Coronary artery (tissue), 2 donors: ENCODE results near the gene TMEM51.

Experiments used
- DNase-seq: peaks from one replicate; pipeline ENCODE4 v3.0.0-alpha.2; 2017; ENCODE audit warnings: low spot score
- H3K27ac ChIP-seq, 2 donors: fragments of 200-600 bp; sonication (generic); one replicate each; pipeline ENCODE4 v1.5.1; 2016 to 2019
- H3K4me3 ChIP-seq: fragments of 200-600 bp; sonication (generic); 2 replicates; pipeline ENCODE4 v1.5.1; 2016; ENCODE audit warnings: mild to moderate bottlenecking, moderate library complexity
- TF ChIP-seq, protein P1 (sequence below): fragments of 200-600 bp; sonication (generic); IDR thresholded peaks from one replicate; pipeline ENCODE4 v1.5.1; 2019; ENCODE audit warnings: antibody characterized with exemption

The TMEM51 gene

GRCh38 chr1:15187175-15188129 lies 33.9 kb downstream of the TMEM51 start:
- H3K27ac ChIP-seq: no peak overlapping the region
- no peak overlapping the region for H3K4me3 ChIP-seq
- no peak for DNase-seq
- TF ChIP-seq, protein P1, sequence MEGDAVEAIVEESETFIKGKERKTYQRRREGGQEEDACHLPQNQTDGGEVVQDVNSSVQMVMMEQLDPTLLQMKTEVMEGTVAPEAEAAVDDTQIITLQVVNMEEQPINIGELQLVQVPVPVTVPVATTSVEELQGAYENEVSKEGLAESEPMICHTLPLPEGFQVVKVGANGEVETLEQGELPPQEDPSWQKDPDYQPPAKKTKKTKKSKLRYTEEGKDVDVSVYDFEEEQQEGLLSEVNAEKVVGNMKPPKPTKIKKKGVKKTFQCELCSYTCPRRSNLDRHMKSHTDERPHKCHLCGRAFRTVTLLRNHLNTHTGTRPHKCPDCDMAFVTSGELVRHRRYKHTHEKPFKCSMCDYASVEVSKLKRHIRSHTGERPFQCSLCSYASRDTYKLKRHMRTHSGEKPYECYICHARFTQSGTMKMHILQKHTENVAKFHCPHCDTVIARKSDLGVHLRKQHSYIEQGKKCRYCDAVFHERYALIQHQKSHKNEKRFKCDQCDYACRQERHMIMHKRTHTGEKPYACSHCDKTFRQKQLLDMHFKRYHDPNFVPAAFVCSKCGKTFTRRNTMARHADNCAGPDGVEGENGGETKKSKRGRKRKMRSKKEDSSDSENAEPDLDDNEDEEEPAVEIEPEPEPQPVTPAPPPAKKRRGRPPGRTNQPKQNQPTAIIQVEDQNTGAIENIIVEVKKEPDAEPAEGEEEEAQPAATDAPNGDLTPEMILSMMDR: no peak

- H3K27ac ChIP-seq: peak overlapping the region in 1 of 2 donors; percentile 22
- DNase-seq: no peak
- H3K4me3 ChIP-seq: no peak overlapping the region
- TF ChIP-seq, protein P1: no peak
Observed at GRCh38 chr1:15188130-15188524, 34.6 kb downstream of the TMEM51 start.

DNA sequence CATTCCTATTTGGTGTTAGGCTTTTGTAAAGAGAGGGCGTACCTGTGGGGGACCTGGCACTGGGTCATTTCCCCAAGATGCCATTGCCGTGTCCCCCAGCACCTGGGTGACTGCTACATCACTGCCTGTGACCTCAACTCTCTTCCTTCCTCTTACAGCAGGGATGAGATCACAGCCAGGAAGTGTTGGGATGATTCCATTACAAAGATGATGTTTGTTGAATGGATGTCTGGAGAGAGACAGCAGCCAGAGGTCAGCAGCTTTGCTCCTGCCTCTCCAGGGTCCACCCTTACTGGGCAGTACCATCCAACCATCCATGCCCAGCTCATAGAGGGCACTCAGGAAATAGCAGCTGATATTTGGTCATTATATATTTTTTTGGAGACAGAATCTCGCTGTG lies 35.1 kb downstream of the TMEM51 start:
- no peak for DNase-seq
- TF ChIP-seq, protein P1: no peak
- Histone ChIP-seq H3K4me3 (no peak overlapping the region), H3K27ac (peak overlapping the region in 1 of 2 donors; percentile 22)

GRCh38 chr1:15189692-15190370 lies 36.3 kb downstream of the TMEM51 start:
- no peak for DNase-seq
- H3K4me3 ChIP-seq: no peak overlapping the region
- H3K27ac ChIP-seq: no peak overlapping the region
- TF ChIP-seq, protein P1: no peak

- no peak overlapping the region for H3K27ac ChIP-seq
Observed at GRCh38 chr1:15191267-15191666, 37.7 kb downstream of the TMEM51 start.

GRCh38 chr1:15191770-15192169 lies 38.2 kb downstream of the TMEM51 start:
- H3K4me3 ChIP-seq: no peak overlapping the region
- TF ChIP-seq, protein P1: no peak
- DNase-seq: no peak
- H3K27ac ChIP-seq: no peak overlapping the region

More at GRCh38 chr1:15191267-15191666, 37.7 kb downstream of the TMEM51 start:
- DNase-seq: no peak
- TF ChIP-seq, protein P1: no peak
- no peak overlapping the region for H3K4me3 ChIP-seq
